ENCODE data around the gene ADAMTS12. TPM values are rescaled to one million over a fixed set of nuclear protein-coding genes. Genes with fewer than 3 reads are reported as not detected.

The ADAMTS12 gene
- total and polyA plus RNA-seq, 9 of the 15 experiments (the other 6 are each of a cell fraction or from before 2014, with no cell fraction given) = 0.11 TPM; not detected in 8

DNA sequence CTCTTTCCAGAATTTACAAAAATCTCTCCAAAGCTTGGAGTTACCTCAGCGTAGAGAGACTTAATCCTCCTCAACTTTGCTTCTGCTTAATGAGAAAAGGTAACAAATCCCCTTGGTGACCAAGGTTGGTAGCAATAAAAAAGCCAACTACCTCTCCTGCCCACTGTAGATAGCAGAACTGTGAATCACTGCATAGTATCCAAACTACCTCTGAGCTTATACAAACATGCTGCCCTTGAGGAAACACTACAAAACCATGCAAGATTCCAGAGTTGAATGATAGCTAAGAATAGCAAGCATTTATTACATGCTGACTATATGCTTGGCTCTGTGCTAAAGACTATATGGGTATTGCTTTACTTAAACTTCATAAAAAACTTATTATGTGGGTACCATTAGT is 2.8 kb upstream of the ADAMTS12 start (continued):
- TF ChIP-seq ZNF354B (CRISPR knock-in tag; IDR thresholded peaks at IDR 0.05) (no peak), GTF2E2 (tag; IDR thresholded peaks at IDR 0.05) (no peak), ZNF830 (CRISPR knock-in tag; IDR thresholded peaks at IDR 0.05) (no peak), ZNF644 (tag; IDR thresholded peaks at IDR 0.05; ENCODE audit: low read depth) (no peak), CHD1 (IDR thresholded peaks at IDR 0.05; ENCODE audit: low read length) (no peak)
- TF ChIP-seq, protein P1, sequence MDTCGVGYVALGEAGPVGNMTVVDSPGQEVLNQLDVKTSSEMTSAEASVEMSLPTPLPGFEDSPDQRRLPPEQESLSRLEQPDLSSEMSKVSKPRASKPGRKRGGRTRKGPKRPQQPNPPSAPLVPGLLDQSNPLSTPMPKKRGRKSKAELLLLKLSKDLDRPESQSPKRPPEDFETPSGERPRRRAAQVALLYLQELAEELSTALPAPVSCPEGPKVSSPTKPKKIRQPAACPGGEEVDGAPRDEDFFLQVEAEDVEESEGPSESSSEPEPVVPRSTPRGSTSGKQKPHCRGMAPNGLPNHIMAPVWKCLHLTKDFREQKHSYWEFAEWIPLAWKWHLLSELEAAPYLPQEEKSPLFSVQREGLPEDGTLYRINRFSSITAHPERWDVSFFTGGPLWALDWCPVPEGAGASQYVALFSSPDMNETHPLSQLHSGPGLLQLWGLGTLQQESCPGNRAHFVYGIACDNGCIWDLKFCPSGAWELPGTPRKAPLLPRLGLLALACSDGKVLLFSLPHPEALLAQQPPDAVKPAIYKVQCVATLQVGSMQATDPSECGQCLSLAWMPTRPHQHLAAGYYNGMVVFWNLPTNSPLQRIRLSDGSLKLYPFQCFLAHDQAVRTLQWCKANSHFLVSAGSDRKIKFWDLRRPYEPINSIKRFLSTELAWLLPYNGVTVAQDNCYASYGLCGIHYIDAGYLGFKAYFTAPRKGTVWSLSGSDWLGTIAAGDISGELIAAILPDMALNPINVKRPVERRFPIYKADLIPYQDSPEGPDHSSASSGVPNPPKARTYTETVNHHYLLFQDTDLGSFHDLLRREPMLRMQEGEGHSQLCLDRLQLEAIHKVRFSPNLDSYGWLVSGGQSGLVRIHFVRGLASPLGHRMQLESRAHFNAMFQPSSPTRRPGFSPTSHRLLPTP (IDR thresholded peaks at IDR 0.05; ENCODE audit: borderline replicate concordance, extremely low read depth, insufficient read length) = no peak

DNA sequence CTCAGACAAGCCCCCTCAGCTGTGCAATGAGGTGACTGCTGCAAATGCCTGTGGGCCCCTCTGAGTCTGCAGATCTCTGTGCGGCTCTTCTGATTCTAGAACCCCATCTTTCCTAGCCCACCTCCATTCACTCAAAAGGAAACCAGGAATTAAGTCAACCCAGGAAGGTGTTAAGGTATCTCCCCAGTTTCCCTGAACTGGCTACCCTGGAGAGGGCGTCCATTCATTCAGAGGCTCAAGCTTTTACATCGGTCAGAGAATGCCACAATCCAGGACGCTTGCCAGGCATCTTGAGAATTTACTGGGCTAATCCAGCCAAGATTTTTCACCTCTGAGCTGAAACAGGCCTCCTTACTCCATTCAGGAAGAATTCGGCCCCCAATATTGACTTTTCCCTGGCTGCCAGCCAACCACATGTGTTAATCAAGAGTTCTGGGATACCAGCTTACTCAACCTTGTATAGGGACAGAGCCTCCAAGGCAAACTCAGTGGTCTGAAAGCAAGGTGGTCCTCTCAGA is 889 bp upstream of the ADAMTS12 start:
- TF ChIP-seq MAFF (IDR thresholded peaks at IDR 0.05; ENCODE audit: low read length) (no peak), NFIC (IDR thresholded peaks at IDR 0.05) (peak; percentile 20; the same call in 1 of the 2 replicates)
- Histone ChIP-seq H3K4me2 (ENCODE audit: insufficient read depth, low read length) (no peak overlapping the region), H3K4me3 (no peak overlapping the region), H3K9me1 (ENCODE audit: control insufficient read depth, insufficient read depth, low read length) (no peaks in the 10 kb centered on the region), H3K27me3 (ENCODE audit: control insufficient read depth in 2 of 2, insufficient read depth in 2 of 2, low read length in 2 of 2) (peaks cover 22 to 25% of the 10 kb centered on the region in 2 experiments), H3K79me2 (ENCODE audit: control insufficient read depth, insufficient read depth, low read length) (no peaks in the 10 kb centered on the region), H3K9me3 (replicated peaks; ENCODE audit: control insufficient read depth, insufficient read depth, low read depth, low read length) (no peaks in the 10 kb centered on the region), H3K27ac (ENCODE audit: extremely low read depth, low read depth, low read length) (no peak overlapping the region), H3K36me3 (ENCODE audit: control insufficient read depth, insufficient read depth, low read length) (no peaks in the 10 kb centered on the region), H2AFZ (ENCODE audit: low read depth, low read length) (no peak overlapping the region), H3K4me1 (replicated peaks in 1 of 2; ENCODE audit: control insufficient read depth in 2 of 2, insufficient read depth in 2 of 2, low read length in 2 of 2) (no peaks in the 10 kb centered on the region), H3K9ac (ENCODE audit: insufficient read depth in 1 of 2, low read depth in 2 of 2, low read length in 2 of 2) (no peak overlapping the region), H4K20me1 (replicated peaks; ENCODE audit: control insufficient read depth, insufficient read depth, low read length) (no peaks in the 10 kb centered on the region)
- intact Hi-C loops (cut with micrococcal nuclease) (no loop called here), in situ Hi-C loops (cut with MboI) (no loop called here)
- ChIA-PET CTCF (ENCODE audit: low intra/inter-chr PET ratio) (no interaction called here), POLR2A (no interaction called here)
- DNase-seq (ENCODE audit: extremely low read depth in 1 of 4, low spot score in 3 of 4) = no peak
- BruUV-seq (replicated peaks) = no TSS peak
- no peak for ATAC-seq
- FAIRE-seq = no peak
- 0% methylated on average over 5 of the region's 5 CpGs for WGBS (ENCODE audit: insufficient coverage, low coverage, missing lambda C conversion rate)
